Umbilical cord (tissue), 2 donors: Measurements from ENCODE around the gene ADCY6. TPM values are rescaled to one million over a fixed set of nuclear protein-coding genes. Genes with fewer than 3 reads are reported as not detected.
A peak's percentile ranks its signal among the peaks of the same experiment; 100 is the strongest.

Source experiments
- DNase-seq: peaks from one replicate; pipeline ENCODE4 v3.0.0-alpha.2; 2015; ENCODE audit warnings: low spot score
- total RNA-seq: library from RNA; depleted of rRNA; stranded (reverse); fragments of >200 nt; gene quantifications from one replicate; pipeline ENCODE4 v1.2.3, GENCODE V29; 2014; ENCODE audit warnings: low replicate concordance; ENCODE audit not compliant: insufficient read depth

Gene ADCY6
- total RNA-seq, 1 donor from 2014 or later = 20.0 TPM

- DNase-seq = peak; percentile 96
Measured at GRCh38 chr12:48815126-48816110, 26.5 kb upstream of the ADCY6 start.

- DNase-seq = peak; percentile 77
Measured at GRCh38 chr12:48814262-48815125, 25.6 kb upstream of the ADCY6 start.

- DNase-seq = no peak
Measured at GRCh38 chr12:48813465-48814261, 24.8 kb upstream of the ADCY6 start.

GRCh38 chr12:48812389-48812788 lies 23.5 kb upstream of the ADCY6 start:
- peak; percentile 78 for DNase-seq

GRCh38 chr12:48811437-48812090 lies 22.7 kb upstream of the ADCY6 start:
- no peak for DNase-seq

GRCh38 chr12:48810903-48811431 lies 22.1 kb upstream of the ADCY6 start:
- DNase-seq = peak; percentile 73

- no peak for DNase-seq
Measured at GRCh38 chr12:48807981-48808380, 19.1 kb upstream of the ADCY6 start.

GRCh38 chr12:48803675-48804074 lies 14.8 kb upstream of the ADCY6 start:
- no peak for DNase-seq

GRCh38 chr12:48800971-48801370 lies 12.1 kb upstream of the ADCY6 start:
- DNase-seq = no peak

- DNase-seq = no peak
Measured at GRCh38 chr12:48800457-48800856, 11.6 kb upstream of the ADCY6 start.

- DNase-seq = no peak
Measured at GRCh38 chr12:48796976-48797375, 8.1 kb upstream of the ADCY6 start.

- peak; percentile 82 for DNase-seq
Measured at GRCh38 chr12:48795550-48796455, 6.9 kb upstream of the ADCY6 start.

- peak; percentile 60 for DNase-seq
Measured at GRCh38 chr12:48794870-48795269, 6.0 kb upstream of the ADCY6 start.

GRCh38 chr12:48793696-48794095 lies 4.8 kb upstream of the ADCY6 start:
- DNase-seq = no peak

- DNase-seq = no peak
Measured at GRCh38 chr12:48789858-48790326, 1.0 kb upstream of the ADCY6 start.

- no peak for DNase-seq
Measured at GRCh38 chr12:48788524-48788853, 400 bp downstream of the ADCY6 start.

GRCh38 chr12:48787791-48788523 lies 932 bp downstream of the ADCY6 start:
- no peak for DNase-seq

- no peak for DNase-seq
Measured at GRCh38 chr12:48786591-48787544, 2.0 kb downstream of the ADCY6 start.
